ENCODE results near the gene TGFBR1.

DNA sequence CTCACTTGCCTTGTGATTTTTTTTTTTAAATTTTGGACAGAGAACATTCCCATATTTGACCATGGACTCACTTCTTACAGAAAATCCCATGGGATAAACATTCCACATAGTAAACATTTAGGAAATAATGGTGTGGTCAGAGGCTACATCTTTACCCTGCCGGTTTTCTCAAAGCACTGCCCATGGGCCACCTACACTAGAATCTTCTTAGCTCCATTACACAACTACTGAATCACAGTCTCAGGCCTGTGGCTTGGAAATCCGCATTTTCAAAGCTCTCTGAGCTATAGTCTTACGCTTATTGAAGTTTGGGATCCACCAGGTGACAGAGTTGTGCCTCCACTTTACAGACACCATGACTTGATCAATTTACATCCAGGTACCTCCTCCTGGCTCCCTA is 77.4 kb downstream of the TGFBR1 start:
- TF ChIP-seq, protein P1, sequence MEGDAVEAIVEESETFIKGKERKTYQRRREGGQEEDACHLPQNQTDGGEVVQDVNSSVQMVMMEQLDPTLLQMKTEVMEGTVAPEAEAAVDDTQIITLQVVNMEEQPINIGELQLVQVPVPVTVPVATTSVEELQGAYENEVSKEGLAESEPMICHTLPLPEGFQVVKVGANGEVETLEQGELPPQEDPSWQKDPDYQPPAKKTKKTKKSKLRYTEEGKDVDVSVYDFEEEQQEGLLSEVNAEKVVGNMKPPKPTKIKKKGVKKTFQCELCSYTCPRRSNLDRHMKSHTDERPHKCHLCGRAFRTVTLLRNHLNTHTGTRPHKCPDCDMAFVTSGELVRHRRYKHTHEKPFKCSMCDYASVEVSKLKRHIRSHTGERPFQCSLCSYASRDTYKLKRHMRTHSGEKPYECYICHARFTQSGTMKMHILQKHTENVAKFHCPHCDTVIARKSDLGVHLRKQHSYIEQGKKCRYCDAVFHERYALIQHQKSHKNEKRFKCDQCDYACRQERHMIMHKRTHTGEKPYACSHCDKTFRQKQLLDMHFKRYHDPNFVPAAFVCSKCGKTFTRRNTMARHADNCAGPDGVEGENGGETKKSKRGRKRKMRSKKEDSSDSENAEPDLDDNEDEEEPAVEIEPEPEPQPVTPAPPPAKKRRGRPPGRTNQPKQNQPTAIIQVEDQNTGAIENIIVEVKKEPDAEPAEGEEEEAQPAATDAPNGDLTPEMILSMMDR (conservative IDR thresholded peaks at IDR 0.05 in 1 of 2, IDR thresholded peaks at IDR 0.05 in 1 of 2; ENCODE audit: extremely low read depth in 1 of 2, insufficient read depth in 1 of 2, low read depth in 1 of 2, low read length in 2 of 2), result no peak
- no peak for TF ChIP-seq EZH2 (IDR thresholded peaks at IDR 0.05; ENCODE audit: borderline replicate concordance, low read length)
